GM19025 (cell line): ENCODE measurements around the gene DSC1.
A peak's percentile ranks its signal among the peaks of the same experiment; 100 is the strongest.

Experiments used
- ATAC-seq: cut with Tn5 transposase; IDR thresholded peaks from one replicate; pipeline ENCODE4 v1.9.1; 2021; ENCODE audit warnings: mild to moderate bottlenecking, low read depth, moderate library complexity; ENCODE audit not compliant: unreplicated experiment

The DSC1 gene, protein sequence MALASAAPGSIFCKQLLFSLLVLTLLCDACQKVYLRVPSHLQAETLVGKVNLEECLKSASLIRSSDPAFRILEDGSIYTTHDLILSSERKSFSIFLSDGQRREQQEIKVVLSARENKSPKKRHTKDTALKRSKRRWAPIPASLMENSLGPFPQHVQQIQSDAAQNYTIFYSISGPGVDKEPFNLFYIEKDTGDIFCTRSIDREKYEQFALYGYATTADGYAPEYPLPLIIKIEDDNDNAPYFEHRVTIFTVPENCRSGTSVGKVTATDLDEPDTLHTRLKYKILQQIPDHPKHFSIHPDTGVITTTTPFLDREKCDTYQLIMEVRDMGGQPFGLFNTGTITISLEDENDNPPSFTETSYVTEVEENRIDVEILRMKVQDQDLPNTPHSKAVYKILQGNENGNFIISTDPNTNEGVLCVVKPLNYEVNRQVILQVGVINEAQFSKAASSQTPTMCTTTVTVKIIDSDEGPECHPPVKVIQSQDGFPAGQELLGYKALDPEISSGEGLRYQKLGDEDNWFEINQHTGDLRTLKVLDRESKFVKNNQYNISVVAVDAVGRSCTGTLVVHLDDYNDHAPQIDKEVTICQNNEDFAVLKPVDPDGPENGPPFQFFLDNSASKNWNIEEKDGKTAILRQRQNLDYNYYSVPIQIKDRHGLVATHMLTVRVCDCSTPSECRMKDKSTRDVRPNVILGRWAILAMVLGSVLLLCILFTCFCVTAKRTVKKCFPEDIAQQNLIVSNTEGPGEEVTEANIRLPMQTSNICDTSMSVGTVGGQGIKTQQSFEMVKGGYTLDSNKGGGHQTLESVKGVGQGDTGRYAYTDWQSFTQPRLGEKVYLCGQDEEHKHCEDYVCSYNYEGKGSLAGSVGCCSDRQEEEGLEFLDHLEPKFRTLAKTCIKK

DNA sequence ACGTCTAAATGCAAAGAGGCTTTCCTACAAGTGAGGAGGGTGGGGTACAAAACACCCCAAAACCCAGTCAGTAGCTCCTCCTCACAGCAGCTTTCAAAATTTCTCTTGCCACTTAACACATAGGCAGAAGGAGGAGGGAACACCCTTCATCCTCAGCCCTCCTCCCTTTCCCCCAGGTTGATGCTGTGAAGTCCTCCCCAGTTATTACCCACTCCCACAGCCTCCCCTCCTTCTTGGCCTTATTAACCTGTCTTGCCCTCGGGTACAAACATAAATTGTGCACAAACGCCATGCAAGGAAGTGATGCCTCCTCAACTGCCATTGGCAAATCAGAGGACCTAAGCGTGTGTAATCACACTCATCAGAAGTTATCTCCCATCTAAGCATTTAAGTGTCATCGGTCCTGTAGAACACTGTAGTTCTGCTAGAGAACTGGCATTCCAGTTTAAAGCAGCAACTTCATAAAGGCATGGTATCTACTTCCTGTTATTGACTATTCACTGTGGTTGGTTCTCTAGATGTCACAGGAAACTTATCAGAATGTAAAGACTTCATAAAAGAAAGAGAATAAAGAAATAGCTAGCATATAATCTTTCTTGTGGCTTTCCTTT is at the start of gene DSC1:
TSS of gene DSC1 (minus strand) at position 32 of the 611 bp plus-strand sequence. CDS start 262 bp downstream, outside the sequence.
- no peak for ATAC-seq

DNA sequence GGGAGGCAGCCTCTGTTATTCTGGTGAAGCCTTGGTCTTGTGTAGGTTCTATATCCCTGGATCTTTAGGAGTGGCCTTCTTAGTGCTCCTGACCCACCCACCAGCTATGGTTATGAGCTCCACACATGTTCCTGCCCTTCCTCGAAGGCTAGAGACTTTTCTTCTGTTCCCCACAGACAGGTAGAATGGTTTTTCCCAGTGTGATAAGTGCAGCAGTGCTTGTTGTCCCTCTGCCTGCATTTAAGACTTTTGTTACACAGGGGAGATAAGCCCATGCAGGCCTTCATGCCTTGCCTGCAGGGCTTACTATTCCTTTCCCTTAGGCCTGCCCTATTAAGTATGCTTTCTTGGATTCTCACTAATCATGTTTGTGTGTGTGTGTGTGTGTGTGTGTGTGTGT is 48.4 kb upstream of the DSC1 start:
- ATAC-seq, result no peak

DNA sequence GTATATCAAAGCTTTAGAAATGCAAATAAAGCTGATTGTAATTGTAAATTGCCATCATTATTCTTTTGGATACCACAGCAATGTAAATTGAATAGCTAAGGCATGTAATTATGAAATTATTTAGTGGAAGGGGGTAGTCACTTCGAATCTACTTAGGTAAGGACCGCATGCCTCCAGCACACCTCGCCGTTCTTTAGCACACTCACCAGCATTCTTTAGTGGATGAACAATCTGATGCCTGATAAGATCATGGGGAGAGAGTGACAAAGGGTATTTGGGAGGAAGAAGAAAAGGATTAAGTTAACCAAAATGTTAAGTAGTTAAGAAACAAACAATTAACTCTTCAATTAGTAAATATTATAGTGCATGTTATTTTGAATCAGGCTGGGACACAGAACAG is 46.4 kb upstream of the DSC1 start:
- no peak for ATAC-seq

DNA sequence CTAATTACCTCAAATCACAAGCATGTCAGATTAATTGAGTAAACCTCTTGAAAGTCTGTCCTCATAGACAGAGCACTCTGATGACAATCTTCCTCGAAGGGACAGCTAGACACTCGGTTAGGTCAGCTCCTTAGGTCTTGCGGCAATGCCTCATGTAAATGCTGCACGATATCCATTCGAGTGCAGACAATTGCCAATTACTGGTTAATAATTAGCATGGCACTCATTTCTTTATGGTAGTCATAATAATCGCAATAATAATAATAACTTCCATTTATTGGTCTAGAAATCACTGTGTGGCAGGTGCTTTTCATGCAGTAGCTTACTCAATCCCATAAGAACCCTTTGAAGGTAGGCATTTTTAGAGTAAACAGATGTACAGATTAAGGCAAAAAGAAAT is 44.7 kb upstream of the DSC1 start:
- ATAC-seq, result no peak

- peak; percentile 89 for ATAC-seq
Observed at GRCh38 chr18:31206787-31207381, 44.2 kb upstream of the DSC1 start.

DNA sequence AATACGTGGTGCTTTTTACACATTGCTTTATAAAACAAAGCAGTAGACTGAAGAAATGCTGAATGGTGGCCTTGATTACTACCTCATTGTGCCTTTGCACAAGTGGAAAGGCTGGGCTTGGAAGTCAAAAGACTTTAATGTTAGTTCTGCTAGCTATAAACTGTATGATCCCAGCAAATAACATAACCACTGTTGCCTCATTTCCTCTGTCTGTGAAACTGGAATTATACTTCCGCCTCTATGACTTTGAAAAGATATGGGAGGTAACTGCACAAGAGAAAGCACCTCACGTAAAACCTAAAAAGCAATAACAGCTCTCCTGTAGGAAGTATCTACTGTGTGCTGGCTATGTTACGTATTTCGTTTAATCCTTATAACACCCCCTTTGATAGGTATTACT is 43.4 kb upstream of the DSC1 start:
- no peak for ATAC-seq

GRCh38 chr18:31205273-31205672 is 42.6 kb upstream of the DSC1 start:
- ATAC-seq, result no peak

- ATAC-seq, result no peak
Observed at GRCh38 chr18:31204833-31205232, 42.2 kb upstream of the DSC1 start.

DNA sequence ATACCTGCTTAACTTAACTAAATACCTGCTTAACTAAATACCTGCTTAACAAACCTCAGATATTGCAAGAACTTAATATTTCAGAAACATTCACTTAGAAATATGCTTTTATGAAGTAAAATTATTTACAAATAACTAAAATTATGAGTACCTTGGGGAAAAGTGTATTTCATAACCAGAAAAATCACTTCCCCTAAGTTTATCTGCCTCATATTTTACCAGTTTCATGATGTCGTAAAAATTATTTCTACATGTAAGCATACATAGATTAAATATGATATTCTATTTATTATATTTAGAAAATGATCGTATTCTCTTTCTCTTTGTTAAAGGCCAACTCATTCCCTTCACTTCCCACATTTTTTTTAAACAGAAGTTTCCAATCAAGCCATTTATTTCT is 41.5 kb upstream of the DSC1 start:
- no peak for ATAC-seq

- ATAC-seq, result no peak
Observed at GRCh38 chr18:31203794-31204148, 41.1 kb upstream of the DSC1 start.

DNA sequence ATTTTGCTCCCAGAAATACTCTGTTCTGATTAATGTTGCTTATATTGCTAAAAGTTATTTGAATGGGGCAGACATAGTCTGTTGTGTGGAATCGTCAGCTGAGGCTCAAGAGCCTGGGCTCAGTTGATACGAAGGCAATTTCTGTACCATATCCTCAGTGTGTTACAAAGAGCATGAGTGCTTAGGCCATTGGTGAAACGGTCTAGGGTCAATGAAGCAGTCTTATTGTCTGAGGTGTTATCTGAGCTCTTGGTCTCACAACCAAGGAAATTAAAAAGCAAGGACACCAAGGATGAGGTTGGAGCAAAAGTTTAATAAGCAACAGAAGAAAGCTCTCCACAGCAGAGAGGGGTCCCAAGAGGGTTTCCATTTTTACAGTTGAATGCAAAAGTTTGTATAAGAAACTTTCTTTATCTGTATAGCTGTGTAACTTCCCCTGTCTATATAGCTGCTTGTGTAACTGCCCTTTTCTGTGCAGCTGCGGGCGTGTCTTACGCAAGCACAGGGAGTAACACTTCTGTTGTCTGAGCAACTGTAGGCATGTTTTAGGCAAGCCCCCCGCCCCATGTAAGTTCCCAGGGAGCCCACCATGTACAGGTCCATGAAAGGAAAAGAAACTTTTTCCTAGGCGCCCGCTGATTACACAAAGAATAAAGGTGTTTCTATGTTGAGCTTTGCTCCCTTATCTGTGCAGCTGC is 40.6 kb upstream of the DSC1 start:
- ATAC-seq, result no peak

GRCh38 chr18:31199190-31199769 is 36.6 kb upstream of the DSC1 start:
- ATAC-seq, result no peak

DNA sequence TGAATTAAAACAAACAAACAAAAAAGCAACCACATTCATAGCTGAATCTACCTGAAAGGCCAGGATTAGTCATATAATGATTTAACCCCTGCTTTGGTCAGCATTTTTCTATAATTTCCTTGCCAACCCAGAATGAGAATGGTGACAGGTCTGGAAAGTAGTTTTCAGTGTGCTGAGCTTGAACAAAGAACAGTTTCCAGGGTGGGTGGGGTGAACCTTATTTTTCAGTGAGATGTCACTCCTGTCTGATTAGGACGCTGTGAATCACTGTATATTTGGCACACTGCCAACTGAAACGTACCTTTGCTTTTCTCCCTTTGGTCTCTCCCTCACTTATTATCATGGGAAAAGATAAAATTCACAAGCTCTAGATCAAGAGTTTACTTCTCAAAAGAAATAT is 35.0 kb upstream of the DSC1 start:
- ATAC-seq, result no peak

DNA sequence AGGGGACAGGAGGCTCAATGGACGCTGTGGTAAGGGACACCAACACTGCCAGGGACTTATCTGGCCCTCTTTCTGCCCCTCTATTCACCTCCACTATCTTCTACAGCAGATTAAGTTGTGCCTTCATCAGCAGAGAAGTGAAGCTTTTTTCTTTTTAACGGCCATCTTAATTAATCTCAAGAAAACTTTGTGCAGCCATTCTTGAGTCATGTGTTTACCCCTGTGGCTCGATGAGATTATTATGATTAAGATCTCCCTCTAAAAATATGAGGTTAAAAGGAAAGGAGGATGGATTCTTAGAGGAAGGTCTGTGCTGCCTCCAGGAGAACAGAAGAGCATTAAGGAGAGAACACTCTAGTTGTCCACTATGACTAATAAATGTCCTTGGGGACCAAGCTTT is 32.4 kb upstream of the DSC1 start:
- no peak for ATAC-seq

GRCh38 chr18:31192086-31192776 is 29.6 kb upstream of the DSC1 start:
- no peak for ATAC-seq

DNA sequence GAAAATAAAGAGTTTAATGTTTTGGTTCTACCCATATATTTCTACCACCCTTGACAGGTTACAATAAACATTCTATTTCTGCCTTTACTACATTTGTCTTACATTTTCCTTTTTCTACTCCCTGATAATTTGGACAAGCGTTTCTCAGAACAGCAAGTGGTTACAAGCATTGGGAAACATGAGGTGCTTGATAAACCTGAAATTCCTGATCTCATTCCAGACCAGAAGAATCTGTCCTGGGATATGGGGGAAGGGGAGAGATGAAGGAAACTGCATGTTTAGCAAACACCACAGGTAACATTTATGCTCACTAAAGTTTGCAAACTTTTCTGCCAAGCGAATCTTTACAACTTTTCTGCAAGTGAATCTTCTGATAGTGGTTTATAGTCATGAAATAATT is 28.3 kb upstream of the DSC1 start:
- ATAC-seq, result no peak

GRCh38 chr18:31189757-31190156 is 27.1 kb upstream of the DSC1 start:
- ATAC-seq, result no peak

GRCh38 chr18:31185186-31185950 is 22.7 kb upstream of the DSC1 start:
- no peak for ATAC-seq

DNA sequence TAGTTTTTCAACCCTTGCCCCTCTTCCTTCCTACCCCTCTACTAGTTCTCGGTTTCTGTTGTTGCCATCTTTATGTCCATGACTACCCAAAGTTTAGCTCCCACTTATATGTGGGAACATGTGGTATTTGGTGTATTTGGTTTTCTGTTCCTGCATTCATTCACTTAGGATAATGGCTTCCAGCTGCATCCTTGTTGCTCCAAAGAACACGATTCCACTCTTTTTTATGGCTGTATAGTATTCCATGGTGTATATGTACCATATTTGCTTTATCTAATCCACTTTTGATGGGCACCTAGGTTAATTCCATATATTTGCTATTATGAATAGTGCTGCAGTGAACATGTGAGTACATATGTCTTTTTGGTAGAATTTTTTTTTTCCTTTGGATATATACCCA is 20.6 kb upstream of the DSC1 start:
- ATAC-seq, result no peak
